ENCODE data around the gene DTD1.

The DTD1 gene

DNA sequence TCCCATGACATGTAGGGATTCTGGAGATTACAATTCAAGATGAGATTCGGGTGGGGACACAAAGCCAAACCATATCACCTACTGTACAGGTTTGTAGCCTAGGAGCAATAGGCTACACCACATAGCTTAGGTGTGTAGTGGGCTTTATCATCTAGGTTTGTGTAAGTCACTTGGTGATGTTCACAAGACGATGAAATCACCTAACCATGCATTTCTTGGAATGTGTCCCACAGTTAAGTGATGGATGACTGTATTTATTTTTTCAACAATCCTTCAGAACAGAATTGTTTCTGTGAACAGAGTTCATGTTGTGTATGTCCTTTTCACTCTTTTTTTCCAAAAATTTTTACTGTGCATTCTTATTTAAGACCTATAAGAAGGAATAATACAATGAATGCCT, 76.1 kb downstream of the DTD1 start:
- DNase-seq (ENCODE audit: low read depth): no peak

DNA sequence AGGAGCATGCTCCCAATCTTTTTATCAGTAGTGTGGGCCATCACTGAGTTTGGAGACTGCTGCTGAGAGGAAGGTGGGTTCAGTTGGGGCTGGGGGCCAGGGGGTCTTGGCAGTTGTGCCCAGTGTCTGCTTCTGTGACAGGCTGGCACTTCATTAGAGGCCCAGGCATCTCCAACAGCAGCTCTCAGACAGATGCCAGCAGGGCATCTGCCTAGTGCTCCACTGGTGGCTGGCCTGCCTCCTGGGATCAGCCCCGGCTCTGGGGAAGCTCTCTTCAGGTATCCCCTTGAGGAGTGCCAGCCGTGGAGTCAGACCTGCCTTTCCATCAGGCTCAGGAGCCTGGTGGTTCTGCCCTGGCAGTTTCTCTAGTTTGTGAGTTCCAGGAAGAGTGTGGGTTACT, 77.3 kb downstream of the DTD1 start:
- no peak for DNase-seq (ENCODE audit: low read depth)

DNA sequence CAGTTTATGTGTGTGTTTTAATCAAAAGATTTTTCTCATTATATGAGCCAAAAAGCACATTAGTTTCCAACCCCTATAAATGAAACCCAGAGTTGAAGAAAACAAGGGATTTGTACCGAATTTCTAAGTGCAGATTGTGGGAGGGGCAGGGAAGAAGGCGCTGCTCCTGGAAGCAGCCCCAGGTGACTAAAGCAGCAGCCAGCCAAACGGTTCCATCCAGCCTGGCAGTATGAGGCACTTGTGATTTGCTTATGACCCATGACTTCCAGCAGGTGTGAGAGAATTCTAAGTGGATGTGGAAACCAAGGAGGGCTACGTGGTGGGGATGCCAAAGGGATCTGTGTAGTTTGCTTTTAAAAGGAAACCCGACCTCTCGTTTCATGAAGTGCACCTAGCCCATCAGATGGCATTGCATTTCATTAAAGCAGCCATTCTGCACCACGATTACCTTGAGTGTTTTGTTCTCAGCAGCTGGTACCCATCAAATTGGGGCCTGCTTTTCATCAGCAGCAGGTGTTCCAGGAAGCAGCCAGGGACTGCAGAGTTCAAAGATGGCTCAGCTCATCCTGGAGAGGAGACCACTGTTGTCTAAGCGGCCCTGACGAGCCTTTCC, 79.1 kb downstream of the DTD1 start:
- no peak for DNase-seq (ENCODE audit: low read depth)

DNA sequence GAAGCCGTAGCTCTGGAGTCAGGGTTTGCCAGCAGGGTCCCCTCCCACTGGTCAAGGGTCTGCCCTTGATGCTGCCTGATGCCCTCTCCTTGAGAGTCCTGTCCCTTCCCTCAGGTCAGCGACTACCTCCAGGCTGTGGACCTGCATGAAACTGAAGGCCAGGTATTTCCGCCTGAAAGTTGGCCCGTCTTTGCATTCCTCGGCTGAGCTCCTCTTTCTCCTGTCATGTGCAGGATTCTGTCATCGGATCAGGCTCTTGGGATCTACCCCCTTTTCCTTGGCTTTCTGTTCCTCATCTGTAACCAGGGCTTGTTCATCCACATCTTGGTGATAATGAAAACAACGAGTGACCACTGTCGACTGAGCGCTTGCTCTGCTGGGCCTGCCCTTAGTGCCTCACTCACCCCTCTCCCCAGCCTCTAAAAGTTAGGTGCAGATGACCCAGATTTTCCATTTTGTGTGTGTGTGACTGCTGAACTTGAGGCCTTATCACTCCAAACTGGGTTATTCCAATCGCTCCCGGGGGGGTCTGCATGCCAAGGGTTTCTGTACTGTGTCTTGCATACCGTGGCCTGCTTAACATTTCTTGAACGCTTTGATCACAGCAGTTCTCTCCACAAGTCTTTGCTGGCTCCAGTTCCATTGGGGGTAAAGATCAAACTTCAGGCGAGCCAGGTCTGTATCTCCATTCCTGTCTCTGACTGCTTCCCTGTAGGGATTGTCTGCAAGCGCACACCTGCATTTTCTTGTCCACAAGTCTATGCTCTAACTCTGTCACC, 81.6 kb downstream of the DTD1 start:
- DNase-seq (ENCODE audit: low read depth): no peak

DNA sequence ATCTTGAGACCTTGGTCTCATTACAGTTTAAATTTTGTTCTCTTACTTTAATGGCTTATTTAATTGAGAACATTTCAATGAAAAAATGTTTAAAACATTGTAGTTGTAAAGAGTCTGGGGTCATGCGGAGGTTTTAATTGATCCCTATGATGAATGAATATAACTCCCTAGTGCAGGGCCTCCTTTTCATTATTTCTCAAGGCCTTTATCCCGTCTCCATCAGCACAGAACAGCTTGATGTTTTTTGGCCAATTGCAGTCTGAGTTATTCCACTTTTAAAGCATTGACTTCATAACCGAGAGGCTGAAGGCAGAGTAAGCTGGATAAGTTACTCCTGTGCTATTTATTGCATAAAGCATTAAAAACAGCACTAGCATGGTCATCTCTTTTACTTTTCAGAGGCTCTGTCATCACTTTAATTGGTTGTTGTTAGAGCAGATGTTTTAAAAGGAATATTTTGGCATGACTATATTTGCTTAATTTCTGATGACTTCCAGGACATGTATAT, 83.4 kb downstream of the DTD1 start:
- DNase-seq (ENCODE audit: low read depth): no peak

DNA sequence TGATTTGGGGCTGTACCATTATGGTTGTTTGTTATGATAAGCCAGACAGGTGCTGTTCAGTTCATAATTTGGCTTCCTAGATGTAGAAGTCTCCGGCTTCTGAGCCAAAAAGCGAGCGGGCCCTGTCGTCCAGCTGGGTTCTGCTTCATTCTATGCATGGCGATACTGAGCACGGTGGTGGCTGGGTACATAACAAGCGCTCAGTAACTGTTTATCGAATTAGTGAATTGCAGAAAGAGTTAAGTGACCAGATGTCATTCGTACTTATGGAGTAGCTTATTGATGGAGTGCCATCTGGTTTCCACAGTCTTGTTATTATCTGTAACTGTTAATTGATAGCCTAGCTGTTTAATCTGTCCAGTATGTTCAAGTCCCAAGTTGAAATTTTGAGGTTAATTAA, 85.0 kb downstream of the DTD1 start:
- no peak for DNase-seq (ENCODE audit: low read depth)

DNA sequence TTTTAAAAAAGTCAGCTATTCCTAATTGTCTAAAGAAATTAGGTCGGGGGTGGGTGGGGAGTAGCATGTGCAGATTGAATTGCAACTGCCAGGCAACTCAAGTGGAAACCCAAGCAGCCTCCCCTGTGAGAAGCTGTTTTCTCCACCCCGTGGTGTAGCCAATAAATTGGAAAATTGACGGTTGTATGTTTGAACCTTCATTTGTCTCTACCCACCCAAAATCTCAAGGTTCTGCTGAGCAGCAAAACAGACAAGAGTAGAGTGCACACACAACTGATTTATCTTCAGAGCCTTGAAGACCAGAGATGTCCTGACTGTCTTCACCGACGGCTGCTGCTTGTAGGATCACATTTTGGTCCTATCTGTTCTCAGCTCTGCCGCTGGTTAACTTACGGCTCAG, 88.5 kb downstream of the DTD1 start:
- DNase-seq (ENCODE audit: low read depth): no peak

DNA sequence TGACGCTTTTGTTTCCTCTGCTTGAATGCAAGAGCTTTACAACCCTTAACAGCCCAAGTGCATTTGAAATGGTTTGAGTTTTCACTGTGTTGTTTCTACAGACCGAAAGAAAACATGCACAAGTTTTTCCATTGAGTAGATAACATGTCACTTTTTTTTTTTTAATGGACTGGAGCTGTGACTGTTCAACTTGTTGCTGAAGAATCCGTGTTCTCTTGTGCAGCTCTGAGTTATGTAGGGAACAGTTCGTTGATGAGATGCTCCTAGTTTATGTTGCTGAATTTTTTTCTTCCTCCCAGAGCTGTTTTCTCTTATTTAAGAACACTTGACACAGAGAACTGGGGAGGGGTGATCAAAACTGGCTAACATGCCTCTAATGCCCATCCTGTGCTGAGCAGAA, 89.3 kb downstream of the DTD1 start:
- DNase-seq (ENCODE audit: low read depth): no peak

DNA sequence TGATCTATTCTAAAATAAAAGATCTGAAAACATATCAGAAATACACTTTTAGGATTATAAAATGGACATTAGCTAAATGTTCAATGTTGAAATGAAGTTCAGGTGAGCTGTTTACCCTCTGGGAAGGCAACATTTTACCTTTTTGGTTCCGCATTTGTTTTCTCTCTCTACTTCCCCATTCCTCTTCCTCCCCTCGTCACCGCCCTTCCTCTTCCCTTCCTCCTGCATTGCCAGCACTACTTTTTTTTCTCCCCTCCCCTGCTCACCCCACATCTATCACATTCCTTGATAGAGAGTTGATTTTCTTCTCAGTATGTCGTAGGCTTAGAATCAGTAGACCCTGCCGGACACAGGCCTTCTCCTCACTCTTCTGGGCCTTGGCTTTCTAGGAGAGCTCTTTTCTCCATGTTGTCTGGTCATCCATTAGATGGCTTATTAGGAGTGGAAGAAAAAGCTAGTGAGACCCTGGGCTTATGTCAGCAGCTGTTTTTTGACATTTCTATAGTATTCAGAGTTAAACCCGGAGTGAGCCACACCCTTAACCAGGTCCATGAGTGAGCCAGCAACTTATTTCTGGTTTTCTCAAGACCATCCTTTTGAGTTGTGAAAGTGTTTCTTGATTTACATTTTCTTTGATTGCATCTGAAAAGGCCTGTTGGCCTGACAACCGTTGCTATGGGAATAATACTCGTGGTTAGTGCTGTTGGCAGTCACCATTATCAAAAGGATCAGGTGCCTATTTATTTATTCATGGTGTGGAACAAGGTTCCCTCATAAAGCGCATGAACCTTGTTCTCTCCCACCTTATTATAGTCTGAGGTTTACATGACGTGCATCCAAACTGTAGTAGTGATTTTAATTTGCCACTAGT, 90.9 kb downstream of the DTD1 start:
- no peak for DNase-seq (ENCODE audit: low read depth)

DNA sequence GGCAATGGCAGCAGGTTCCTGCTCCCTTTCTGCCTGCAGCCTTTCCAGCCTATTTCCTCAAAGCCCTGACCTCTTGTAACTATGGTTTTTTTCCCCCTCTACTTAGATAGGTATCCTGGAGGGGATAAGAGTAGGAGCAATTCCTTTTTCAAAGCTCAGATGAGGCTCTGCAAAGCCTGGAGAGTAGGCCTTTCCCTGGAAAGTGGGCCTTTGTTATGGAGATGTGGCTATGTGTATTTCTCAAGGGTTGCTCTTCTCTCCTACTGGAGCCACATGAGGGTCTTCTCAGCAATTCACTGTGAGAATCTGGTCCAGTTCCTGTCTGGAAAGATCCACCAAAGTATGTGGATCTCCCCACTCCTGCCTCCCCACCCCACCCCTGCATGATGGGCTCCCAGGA, 96.0 kb downstream of the DTD1 start:
- DNase-seq (ENCODE audit: low read depth): no peak

DNA sequence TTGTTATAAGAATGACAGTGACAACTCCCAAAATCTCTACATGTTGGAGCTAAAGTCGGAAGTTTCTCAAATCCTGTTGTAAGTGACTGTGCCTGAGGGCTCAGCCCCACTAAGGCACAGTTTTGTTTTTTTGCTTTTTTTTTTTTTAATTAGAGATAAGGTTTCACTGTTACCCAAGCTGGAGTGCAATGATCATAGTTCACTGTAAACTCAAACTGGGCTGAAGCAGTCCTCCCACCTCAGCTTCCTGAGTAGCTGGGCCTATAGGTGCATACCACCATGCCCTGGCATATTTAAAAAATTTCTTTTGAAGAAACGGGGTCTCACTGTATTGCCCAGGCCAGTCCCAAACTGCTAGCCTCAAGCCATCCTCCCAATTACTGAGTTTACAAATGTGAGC, 96.9 kb downstream of the DTD1 start:
- no peak for DNase-seq (ENCODE audit: low read depth)

DNA sequence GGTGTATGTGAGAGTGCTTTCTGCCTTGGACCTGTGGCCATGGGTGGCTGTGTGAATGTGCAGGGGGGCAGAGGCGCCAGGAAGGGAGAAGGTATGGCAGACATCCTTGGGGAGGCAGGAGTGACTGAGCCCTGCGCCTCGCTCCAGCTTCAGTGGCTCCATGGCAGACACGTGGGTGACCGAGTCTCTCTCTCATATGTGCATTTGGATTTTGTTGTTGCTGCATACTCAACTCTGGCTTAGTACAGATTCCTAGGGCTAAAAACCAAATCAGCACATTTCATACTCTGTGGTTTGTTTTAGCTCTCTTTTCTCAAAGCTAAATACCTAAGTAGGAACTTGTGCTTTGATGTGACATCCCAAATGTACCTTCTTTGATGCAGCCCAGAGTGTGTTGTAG, 97.6 kb downstream of the DTD1 start:
- no peak for DNase-seq (ENCODE audit: low read depth)

DNA sequence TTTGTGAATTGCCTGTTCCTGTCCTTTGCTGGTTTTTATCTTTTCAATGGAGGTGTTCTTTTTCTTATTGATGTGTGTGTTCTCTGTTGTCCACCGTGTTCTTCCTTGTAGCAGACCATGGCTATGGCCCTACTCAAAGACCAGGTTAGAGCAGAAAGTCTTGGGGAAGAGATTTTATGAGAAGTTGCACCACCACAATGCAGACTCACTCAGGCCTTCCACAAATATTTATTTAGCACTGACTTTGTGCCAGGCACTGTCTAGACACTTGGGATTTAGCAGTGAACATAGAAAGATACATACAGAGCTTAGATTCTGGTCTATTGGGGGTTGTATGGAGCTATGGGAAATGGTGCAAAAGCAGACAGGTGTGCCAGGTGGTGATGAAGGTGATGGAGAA, 98.8 kb downstream of the DTD1 start:
- no peak for DNase-seq (ENCODE audit: low read depth)

DNA sequence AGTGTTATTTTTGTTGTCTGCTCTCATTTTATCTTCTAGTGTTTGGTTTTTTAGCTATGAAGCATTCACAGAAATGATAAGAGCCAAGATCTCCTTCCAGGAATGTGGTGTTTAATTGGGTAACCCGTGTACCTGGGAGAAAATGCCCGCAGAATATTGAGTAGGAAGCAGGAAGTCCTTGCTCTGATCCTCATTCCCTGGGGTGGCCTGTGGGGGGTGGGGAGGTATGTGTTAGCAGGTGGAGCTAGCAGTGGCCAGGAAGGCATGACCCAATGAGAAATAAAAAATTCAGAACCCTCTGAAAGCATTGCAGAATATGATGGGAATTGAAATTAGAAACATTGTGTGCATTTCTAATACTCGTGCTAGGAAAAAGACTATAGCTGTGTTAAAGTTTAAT, 100.8 kb downstream of the DTD1 start:
- no peak for DNase-seq (ENCODE audit: low read depth)

DNA sequence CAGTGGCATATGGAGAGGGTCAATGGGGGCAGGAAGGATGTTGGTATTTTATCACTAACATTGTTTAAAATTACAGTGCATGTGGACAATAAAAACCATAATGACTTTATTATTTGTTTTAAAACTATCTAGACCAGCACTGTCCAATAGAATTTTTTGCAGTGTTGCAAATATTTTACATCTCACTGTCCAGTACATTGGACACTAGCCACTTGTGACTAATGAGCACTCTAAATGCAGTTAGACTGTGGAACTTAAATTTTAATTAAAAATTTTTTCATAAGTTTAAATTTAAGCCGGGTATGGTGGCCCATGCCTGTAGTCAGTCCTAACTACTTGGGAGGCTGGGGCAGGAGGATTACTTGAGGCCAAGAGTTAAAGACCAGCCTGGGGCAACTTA, 101.7 kb downstream of the DTD1 start:
- no peak for DNase-seq (ENCODE audit: low read depth)

DNA sequence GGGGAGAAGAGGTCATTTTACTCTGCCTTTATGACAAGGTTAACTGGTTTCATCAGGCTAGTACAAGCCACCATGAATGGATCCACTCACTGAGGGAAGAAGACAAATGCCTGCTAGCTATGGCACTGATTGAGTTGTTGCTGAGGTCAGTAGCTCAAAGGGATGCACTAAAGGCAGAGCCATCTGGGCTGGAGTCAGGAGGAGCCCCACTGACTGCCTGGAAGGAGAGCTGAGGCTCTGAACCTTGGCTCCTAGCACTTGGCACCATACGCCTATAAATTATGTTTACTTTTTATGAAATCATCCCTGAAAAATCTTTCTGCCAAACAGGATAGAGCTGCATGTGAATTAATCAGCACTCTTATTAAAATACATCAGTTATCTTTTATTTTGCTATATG, 104.6 kb downstream of the DTD1 start:
- DNase-seq (ENCODE audit: low read depth): no peak

DNA sequence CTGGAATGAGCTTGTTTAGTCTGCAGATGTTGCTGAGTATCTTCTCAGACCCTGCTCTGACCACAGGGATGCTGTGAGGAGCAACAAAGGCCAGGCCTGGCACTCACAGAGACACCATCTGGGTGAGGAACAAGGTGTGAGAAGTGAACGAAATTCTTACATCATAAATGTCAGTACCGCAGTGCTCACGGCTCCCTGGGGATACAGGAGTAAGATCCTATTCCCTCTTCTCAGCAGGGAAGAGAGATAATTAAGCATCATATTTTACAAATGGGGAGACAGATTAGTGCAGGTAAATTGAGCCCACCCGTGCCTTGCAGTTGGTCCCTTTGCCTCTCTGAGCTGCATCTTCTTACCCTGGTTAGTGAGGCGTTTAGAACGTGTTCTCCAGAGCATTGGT, 106.2 kb downstream of the DTD1 start:
- DNase-seq (ENCODE audit: low read depth): no peak

DNA sequence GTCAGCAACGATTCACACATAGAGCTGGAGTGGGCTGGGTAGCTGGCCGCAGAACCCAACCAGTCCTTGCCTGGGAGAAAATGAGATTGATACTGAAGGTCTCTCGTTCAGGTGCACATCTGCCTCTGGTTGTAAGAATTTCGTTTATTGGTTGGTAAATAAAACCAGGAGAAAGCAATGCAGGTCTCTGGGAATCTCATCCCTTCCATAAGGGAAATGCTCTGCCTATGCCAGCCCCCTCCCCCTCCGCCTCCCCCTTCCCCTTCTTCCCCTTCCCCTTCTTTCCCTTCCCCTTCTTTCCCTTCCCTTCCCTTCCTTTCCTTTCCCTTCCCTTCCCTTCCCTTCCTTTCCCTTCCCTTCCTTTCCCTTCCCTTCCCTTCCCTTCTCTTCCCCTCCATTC, 107.3 kb downstream of the DTD1 start:
- DNase-seq (ENCODE audit: low read depth): no peak

DNA sequence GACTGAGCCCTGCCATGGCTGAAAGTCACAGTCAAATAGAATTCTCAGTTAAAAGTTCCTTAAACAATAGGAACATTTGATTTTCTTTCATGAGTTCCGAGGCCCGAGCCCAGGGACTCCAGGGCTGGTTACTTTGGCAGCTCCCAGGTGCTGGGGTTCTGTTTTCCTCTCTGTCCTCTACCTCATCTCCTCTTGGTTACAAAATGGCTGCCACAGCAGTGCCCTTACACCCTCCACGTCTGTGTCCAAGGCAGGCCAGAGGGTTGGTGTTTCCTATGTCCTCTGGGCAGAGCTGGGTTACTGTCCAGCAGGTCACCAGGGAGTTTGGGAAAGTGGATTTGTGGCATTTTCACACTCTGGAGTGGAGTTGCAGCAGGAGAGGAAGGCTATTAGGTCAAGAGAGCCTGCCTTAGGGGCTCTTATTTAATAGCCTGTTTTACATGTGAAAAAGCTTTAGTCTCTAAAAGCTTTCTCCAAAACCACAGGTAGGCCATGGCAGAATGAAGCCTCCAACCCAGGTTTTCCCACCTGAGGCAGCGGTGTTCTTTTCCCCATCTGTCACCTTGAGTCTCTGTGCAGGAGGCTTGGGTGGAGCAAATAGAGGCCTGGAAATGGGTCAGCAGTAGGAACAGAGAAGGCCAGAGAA, 111.0 kb downstream of the DTD1 start:
- no peak for DNase-seq (ENCODE audit: low read depth)

DNA sequence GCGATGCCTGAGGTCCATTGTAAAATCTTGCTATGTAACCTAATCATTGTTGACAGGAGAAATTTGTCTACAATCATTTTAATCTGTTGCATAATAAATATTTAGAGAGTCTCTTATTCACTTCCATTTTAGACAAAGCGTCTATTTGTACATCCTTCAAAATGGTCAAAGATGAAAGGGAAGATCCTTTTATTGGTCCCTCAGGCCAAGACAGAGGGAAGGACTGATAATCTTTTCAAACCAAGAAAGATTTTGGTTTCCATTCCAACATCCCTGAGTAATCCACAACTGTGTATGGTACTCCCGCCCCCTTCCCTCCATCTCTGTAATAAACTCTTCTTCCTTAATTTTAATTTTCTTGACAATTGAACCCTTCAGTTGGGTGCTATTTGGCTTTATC, 114.1 kb downstream of the DTD1 start:
- no peak for DNase-seq (ENCODE audit: low read depth)

DNA sequence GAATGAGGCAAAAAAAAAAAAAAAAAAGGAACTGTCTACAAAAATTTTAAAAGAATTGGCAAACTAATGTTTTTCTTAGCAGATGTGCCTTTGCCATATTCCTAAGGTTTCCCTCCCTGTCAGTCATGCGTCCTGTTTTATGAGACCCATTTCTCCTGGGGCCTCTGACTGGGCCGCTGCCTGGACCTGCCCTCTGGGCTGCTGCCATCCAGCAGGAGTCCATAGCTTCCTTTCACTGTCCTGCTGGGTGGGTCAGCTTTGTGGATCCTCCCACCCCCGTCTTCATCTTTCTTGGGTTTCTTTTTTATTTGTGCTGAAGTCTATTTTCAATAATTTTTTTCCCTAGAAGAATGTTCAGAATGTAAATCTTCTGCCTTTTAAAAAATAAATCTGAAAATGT, 114.9 kb downstream of the DTD1 start:
- peak; percentile 35 for DNase-seq (ENCODE audit: low read depth)

DNA sequence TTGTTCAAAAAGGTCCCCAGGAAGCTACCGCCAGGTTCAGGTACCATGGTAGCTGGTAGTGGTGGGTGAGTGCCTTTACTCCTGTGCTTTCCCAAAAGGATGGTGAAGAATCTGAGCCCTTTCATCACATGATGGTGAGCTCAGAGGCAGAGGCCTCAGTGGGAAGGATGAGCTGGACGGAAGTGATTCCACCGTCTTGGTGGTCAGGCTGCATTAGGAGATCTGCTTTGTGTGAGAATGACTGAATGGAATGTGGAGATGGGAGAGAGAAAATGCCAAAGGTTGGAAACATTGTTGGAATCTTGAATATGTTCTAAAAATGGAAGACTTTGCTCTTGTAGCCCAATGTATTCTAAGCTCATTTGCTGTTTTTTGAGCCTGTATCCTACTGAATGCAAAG, 117.6 kb downstream of the DTD1 start:
- DNase-seq (ENCODE audit: low read depth): peak; percentile 89
